ENCODE data around the gene CD109. TPM values are rescaled to one million over a fixed set of nuclear protein-coding genes. Genes with fewer than 3 reads are reported as not detected.
"Not testable (repeated sequence)": the region's sequence is repeated elsewhere in the genome, so short reads cannot be mapped to it uniquely, and the experiment has no call there.

Gene CD109
- total RNA-seq, 1 donor from 2014 or later, result 60.2 TPM

- no peaks in the 10 kb centered on the region for H3K27me3 Mint-ChIP-seq (ENCODE audit: unreplicated experiment)
- DNase-seq (ENCODE audit: low spot score), result no peak
- H3K36me3 Mint-ChIP-seq (ENCODE audit: low read depth, unreplicated experiment), result peaks cover 9% of the 10 kb centered on the region
- H3K4me1 Mint-ChIP-seq (ENCODE audit: unreplicated experiment), result peaks cover 9% of the 10 kb centered on the region
- H3K4me3 Mint-ChIP-seq (ENCODE audit: unreplicated experiment), result no peak overlapping the region
- H3K27ac Mint-ChIP-seq (ENCODE audit: unreplicated experiment), result no peak overlapping the region
- no peaks in the 10 kb centered on the region for H3K9me3 Mint-ChIP-seq (ENCODE audit: unreplicated experiment)
- no peak for TF ChIP-seq CTCF (IDR thresholded peaks at IDR 0.05; ENCODE audit: unreplicated experiment)
Measured at GRCh38 chr6:73706971-73707370, 11.0 kb downstream of the CD109 start.

GRCh38 chr6:73710470-73710869 lies 14.5 kb downstream of the CD109 start:
- no peak for DNase-seq (ENCODE audit: low spot score)
- no peaks in the 10 kb centered on the region for H3K27me3 Mint-ChIP-seq (ENCODE audit: unreplicated experiment)
- peaks cover 23% of the 10 kb centered on the region for H3K4me1 Mint-ChIP-seq (ENCODE audit: unreplicated experiment)
- H3K27ac Mint-ChIP-seq (ENCODE audit: unreplicated experiment), result no peak overlapping the region
- peaks cover 13% of the 10 kb centered on the region for H3K36me3 Mint-ChIP-seq (ENCODE audit: low read depth, unreplicated experiment)
- no peak for TF ChIP-seq CTCF (IDR thresholded peaks at IDR 0.05; ENCODE audit: unreplicated experiment)
- H3K9me3 Mint-ChIP-seq (ENCODE audit: unreplicated experiment), result no peaks in the 10 kb centered on the region
- no peak overlapping the region for H3K4me3 Mint-ChIP-seq (ENCODE audit: unreplicated experiment)

DNA sequence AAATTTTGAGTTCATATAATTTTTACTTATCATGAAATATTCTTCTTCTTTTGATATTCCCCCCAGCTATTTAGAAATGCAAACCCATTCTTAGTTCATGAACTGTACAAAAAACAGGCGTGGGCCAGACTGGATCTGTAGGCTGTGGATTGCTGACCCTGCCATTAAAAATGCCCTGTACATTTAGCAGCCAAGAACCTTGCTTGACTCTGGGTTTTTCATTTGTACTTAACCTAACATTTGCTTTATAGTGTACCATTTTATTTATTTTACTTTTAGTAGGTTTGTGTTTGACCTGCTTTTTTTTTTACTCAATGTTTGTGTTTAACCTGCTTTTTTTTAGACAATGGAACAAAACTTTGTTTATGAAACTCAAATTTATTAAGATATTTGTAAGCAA lies 14.9 kb downstream of the CD109 start:
- no peak for DNase-seq (ENCODE audit: low spot score)
- Mint-ChIP-seq H3K4me1 (ENCODE audit: unreplicated experiment) (peaks cover 23% of the 10 kb centered on the region), H3K27ac (ENCODE audit: unreplicated experiment) (no peak overlapping the region), H3K36me3 (ENCODE audit: low read depth, unreplicated experiment) (peaks cover 13% of the 10 kb centered on the region), H3K27me3 (ENCODE audit: unreplicated experiment) (no peaks in the 10 kb centered on the region), H3K4me3 (ENCODE audit: unreplicated experiment) (no peak overlapping the region), H3K9me3 (ENCODE audit: unreplicated experiment) (no peaks in the 10 kb centered on the region)
- no peak for TF ChIP-seq CTCF (IDR thresholded peaks at IDR 0.05; ENCODE audit: unreplicated experiment)

GRCh38 chr6:73712535-73713173 lies 16.7 kb downstream of the CD109 start:
- Mint-ChIP-seq H3K36me3 (ENCODE audit: low read depth, unreplicated experiment) (peaks cover 18% of the 10 kb centered on the region), H3K4me1 (ENCODE audit: unreplicated experiment) (peaks cover 23% of the 10 kb centered on the region), H3K27me3 (ENCODE audit: unreplicated experiment) (no peaks in the 10 kb centered on the region), H3K9me3 (ENCODE audit: unreplicated experiment) (no peaks in the 10 kb centered on the region), H3K27ac (ENCODE audit: unreplicated experiment) (peak overlapping the region; percentile 75), H3K4me3 (ENCODE audit: unreplicated experiment) (no peak overlapping the region)
- DNase-seq (ENCODE audit: low spot score), result no peak
- no peak for TF ChIP-seq CTCF (IDR thresholded peaks at IDR 0.05; ENCODE audit: unreplicated experiment)

DNA sequence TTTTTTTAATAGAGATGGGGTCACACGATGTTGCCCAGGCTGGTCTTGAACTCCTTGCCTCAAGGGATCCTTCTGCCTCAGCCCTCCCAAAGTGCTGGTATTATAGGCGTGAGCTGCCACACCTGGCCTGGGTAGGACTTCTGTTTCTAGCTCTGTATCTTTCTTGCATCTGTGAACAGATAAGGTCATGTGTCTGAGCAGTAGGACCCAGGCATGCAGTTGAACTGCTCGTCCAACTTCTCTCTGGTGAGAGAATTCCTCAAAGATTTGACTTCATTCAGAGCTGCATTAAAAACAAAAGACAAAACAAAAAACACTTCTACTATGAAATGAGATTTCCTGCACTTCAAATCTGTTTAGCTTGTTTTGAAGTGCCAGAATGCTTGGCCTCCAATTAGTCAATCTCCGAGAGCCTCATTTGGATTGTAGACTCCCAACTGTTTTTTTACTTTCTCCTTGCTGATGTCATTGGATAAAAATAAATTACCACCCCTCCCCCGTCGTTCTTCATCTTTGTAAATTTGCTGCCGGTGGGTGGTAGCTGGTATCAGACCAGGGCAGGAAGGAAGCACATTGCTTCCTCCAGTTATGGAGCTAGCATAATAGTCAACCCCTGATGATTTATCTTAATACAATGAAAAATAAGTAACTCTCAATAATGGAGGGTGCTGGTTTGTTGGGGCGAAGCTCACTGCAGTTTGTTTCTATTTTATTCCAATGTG lies 17.6 kb downstream of the CD109 start:
- Mint-ChIP-seq H3K4me3 (ENCODE audit: unreplicated experiment) (no peak overlapping the region), H3K36me3 (ENCODE audit: low read depth, unreplicated experiment) (peaks cover 18% of the 10 kb centered on the region), H3K4me1 (ENCODE audit: unreplicated experiment) (peaks cover 23% of the 10 kb centered on the region), H3K27ac (ENCODE audit: unreplicated experiment) (peak overlapping the region; percentile 87), H3K27me3 (ENCODE audit: unreplicated experiment) (no peaks in the 10 kb centered on the region), H3K9me3 (ENCODE audit: unreplicated experiment) (no peaks in the 10 kb centered on the region)
- TF ChIP-seq CTCF (IDR thresholded peaks at IDR 0.05; ENCODE audit: unreplicated experiment), result no peak
- no peak for DNase-seq (ENCODE audit: low spot score)

DNA sequence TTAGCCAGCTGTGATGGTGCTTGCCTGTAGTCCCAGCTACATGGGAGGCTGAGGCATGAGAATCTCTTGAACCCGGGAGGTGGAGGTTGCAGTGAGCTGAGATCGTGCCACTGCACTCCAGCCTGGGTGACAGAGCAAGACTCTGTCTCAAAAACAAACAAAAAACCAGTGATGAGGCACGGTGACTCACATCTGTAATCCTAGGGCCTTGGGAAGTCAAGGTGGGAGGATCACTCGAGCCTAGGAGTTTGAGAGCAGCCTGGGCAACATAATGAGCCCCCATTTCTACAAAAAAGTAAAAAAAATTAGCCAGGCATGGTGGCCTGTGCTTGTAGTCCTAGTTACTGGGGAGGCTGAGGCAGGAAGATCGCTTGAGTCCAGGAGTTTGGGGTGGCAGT lies 19.1 kb downstream of the CD109 start:
- H3K9me3 Mint-ChIP-seq (ENCODE audit: unreplicated experiment); H3K27ac Mint-ChIP-seq (ENCODE audit: unreplicated experiment); DNase-seq (ENCODE audit: low spot score); H3K4me3 Mint-ChIP-seq (ENCODE audit: unreplicated experiment); H3K27me3 Mint-ChIP-seq (ENCODE audit: unreplicated experiment): not testable (repeated sequence)
- H3K4me1 Mint-ChIP-seq (ENCODE audit: unreplicated experiment), result peaks cover 21% of the 10 kb centered on the region
- peaks cover 15% of the 10 kb centered on the region for H3K36me3 Mint-ChIP-seq (ENCODE audit: low read depth, unreplicated experiment)
